Measurements from ENCODE around the gene C1orf198.

- TF ChIP-seq POLR2A (IDR thresholded peaks at IDR 0.05), result no peak
- TF ChIP-seq, protein P1, sequence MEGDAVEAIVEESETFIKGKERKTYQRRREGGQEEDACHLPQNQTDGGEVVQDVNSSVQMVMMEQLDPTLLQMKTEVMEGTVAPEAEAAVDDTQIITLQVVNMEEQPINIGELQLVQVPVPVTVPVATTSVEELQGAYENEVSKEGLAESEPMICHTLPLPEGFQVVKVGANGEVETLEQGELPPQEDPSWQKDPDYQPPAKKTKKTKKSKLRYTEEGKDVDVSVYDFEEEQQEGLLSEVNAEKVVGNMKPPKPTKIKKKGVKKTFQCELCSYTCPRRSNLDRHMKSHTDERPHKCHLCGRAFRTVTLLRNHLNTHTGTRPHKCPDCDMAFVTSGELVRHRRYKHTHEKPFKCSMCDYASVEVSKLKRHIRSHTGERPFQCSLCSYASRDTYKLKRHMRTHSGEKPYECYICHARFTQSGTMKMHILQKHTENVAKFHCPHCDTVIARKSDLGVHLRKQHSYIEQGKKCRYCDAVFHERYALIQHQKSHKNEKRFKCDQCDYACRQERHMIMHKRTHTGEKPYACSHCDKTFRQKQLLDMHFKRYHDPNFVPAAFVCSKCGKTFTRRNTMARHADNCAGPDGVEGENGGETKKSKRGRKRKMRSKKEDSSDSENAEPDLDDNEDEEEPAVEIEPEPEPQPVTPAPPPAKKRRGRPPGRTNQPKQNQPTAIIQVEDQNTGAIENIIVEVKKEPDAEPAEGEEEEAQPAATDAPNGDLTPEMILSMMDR (IDR thresholded peaks at IDR 0.05), result no peak
These were observed 39.9 kb downstream of the C1orf198 start for GRCh38 chr1:230828421-230828820.

Data from thyroid gland (tissue), 4 donors.